Fibroblast of peridontal ligament (primary cell): ENCODE measurements around the gene NLRP8.
"Not testable (repeated sequence)": the region's sequence is repeated elsewhere in the genome, so short reads cannot be mapped to it uniquely, and the experiment has no call there.

Source experiments
- DNase-seq: peaks from one replicate; pipeline ENCODE4 v3.0.0-alpha.2; 2010; ENCODE audit errors: extremely low read depth

The NLRP8 gene

GRCh38 chr19:55973982-55974381, 26.4 kb downstream of the NLRP8 start:
- no peak for DNase-seq

DNA sequence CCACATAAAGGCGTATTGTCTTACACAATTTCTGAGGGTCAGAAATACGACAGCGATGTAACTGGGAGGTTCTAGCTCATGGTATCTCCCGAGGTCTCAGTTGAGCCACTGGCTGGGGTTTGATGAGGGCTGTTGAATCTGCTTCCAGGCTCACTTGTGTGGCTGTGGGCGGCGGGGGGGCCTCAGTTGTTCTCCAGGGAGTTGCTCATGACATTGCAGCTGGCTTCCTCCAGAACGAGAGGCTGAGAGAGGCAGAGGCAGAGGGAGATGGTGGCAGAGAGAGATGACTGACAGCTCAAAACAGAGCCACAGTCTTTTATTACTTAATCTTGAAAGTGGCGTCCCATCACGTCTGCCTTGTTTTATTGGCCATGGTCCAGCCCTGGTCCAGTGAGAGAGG, 32.8 kb downstream of the NLRP8 start:
- no peak for DNase-seq

- no peak for DNase-seq
These were observed 37.6 kb downstream of the NLRP8 start for GRCh38 chr19:55985254-55985653.

DNA sequence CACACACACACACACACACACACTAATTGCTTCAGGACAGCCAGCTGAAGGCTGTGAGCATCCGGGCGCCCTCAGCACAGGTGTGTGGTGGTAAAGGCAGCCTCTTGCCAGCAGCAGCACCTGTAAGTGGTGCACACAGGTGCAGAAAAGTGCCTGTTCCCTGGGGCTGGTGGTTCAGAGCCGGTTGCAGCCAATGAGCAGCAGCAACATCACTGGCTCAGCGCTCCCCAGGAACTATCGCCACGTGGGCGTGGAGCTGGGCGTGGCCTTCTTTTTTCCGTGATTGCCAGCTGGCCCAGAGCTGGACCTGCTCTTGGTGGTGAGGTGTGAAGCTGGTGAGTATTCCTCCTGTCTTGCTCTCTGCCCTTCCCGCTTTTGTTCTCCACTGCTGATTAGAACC, 38.9 kb downstream of the NLRP8 start, which contains the start of gene NLRP5:
Gene NLRP5, plus strand, starts transcription at position 289 of the 400 bp plus-strand sequence.
- DNase-seq: no peak

DNA sequence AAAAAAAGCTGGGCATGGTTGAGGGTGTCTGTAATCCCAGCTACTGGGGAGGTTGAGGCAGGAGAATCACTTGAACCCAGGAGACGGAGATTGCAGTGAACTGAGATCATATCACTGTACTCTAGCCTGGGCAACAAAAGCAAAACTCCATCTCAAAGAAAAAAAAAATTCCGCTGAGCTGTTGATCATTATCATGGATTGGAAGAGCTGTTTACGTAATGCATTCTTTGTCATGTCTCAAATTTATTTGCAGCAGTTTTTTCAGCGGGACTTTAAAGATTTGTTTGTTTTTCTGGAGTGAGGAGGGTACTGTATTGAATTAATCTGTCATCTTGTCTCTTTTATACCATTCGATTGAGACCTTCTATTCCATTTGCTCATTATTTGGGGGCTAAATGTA, 43.2 kb downstream of the NLRP8 start:
- no peak for DNase-seq

DNA sequence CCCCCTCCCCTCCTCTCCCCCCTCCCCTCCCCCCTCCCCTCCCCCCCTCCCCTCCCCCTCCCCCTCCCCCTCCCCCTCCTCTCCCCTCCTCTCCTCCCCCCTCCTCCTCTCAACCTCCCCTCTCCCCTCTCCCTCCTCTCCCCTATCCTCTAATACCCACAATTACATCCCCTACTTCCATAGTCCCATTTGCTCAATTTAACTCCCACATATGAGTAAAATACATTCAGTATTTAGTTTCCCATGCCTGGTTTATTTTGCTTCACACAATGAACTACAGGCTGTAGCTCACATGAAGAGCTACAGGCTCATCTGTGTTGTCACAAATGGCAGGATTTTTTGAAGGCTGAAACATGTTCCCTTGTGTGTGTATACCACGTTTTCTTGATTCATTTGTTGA, 45.9 kb downstream of the NLRP8 start:
- no peak for DNase-seq

DNA sequence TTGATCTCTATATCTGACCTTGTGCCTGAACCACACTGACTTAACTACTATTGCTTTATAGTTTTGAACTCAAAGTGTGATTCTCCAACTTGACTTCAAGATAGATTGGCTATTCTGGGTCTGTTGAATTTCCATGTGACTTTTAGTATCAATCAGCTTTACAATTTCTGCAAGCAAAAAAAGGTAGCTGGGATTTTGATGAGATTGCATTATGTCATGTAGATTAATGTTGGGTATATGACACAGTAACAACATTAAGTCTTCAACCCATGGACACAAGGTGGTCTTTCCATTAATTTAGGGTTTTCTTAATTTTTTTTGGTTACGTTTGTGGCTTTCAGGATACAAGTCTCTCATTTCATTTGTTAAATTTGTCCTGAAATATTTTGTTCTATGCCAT, 67.1 kb downstream of the NLRP8 start:
- DNase-seq: no peak

DNA sequence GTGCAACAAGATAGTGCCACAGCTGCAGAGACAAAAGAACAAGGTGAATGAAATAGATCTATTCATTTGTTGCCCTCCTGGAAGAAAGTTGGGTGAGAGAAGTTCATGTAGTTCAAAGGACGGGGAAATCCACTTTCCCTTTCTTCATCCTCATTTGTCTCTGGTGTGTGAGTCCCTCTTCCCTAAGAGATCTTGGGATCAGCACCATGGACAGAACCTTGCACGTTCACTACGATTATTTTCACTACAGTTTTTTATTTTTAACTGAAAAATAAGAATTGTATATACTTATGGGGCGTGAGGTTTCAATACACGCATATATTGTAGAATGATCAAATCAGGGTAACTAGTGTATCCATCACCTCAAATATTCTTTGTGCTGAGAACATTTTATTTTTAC, 68.1 kb downstream of the NLRP8 start:
- peak; percentile 1 for DNase-seq

- DNase-seq: not testable (repeated sequence)
These were observed 71.7 kb downstream of the NLRP8 start for GRCh38 chr19:56019325-56019724.

GRCh38 chr19:56020355-56020975, 72.8 kb downstream of the NLRP8 start:
- DNase-seq: not testable (repeated sequence)

- DNase-seq: no peak
These were observed 79.1 kb downstream of the NLRP8 start for GRCh38 chr19:56026769-56027168.
